Neural cell (in vitro differentiated cells): ENCODE data around the gene ITGB5. TPM values are rescaled to one million over a fixed set of nuclear protein-coding genes. Genes with fewer than 3 reads are reported as not detected.

ENCODE experiments used
- H2AFZ ChIP-seq: fragments of 200-600, 300-800 bp; sonication (generic), shearing (Covaris generic); 2 replicates; pipeline ENCODE4 v1.6.0; 2014; ENCODE audit warnings: low read depth, mild to moderate bottlenecking, antibody characterized with exemption, low read length, moderate library complexity
- H3F3A ChIP-seq: fragments of 200-600 bp; shearing (Covaris generic); 2 replicates; pipeline ENCODE4 v1.6.1; 2016; ENCODE audit warnings: mild to moderate bottlenecking, moderate library complexity, mixed read lengths, antibody characterized with exemption, low read length; ENCODE audit not compliant: insufficient read depth, poor library complexity, severe bottlenecking
- H3K27ac ChIP-seq: fragments of 200-600, 300-800 bp; sonication (generic), shearing (Covaris generic); 2 replicates; pipeline ENCODE4 v1.5.1; 2014; ENCODE audit warnings: mild to moderate bottlenecking, low read length, moderate library complexity
- H3K27me3 ChIP-seq: fragments of 300-800, 200-600 bp; sonication (generic), shearing (Covaris generic); 2 replicates; pipeline ENCODE4 v1.6.0; 2014; ENCODE audit warnings: mild to moderate bottlenecking, low read depth, low read length, moderate library complexity; ENCODE audit not compliant: insufficient read depth
- H3K36me3 ChIP-seq: fragments of 300-800, 200-600 bp; sonication (generic), shearing (Covaris generic); 2 replicates; pipeline ENCODE4 v1.5.1; 2014; ENCODE audit warnings: mild to moderate bottlenecking, antibody characterized with exemption, low read length, moderate library complexity; ENCODE audit not compliant: insufficient read depth
- H3K4me2 ChIP-seq: fragments of 300-800, 200-600 bp; sonication (generic), shearing (Covaris generic); 2 replicates; pipeline ENCODE4 v1.6.0; 2014; ENCODE audit warnings: mild to moderate bottlenecking, low read length
- H3K4me3 ChIP-seq: fragments of 300-800, 200-600 bp; sonication (generic), shearing (Covaris generic); 2 replicates; pipeline ENCODE4 v1.5.1; 2014; ENCODE audit warnings: mild to moderate bottlenecking, low read length, moderate library complexity
- H3K79me2 ChIP-seq: fragments of 200-600 bp; shearing (Covaris generic); replicated peaks from 2 replicates; pipeline ENCODE4 v1.6.0; 2014; ENCODE audit warnings: mild to moderate bottlenecking, low read length, moderate library complexity; ENCODE audit not compliant: insufficient read depth
- H3K9ac ChIP-seq: fragments of 300-800, 200-600 bp; sonication (generic), shearing (Covaris generic); 2 replicates; pipeline ENCODE4 v1.6.1; 2016; ENCODE audit warnings: mild to moderate bottlenecking, low read length, mixed read lengths
- H3K9me2 ChIP-seq: fragments of 200-600 bp; shearing (Covaris generic); 2 replicates; pipeline ENCODE4 v1.6.1; 2016; ENCODE audit warnings: mild to moderate bottlenecking, low read length, mixed read lengths; ENCODE audit not compliant: insufficient read depth
- H3K9me3 ChIP-seq: fragments of 200-600, 300-800 bp; sonication (generic), shearing (Covaris generic); 2 replicates; pipeline ENCODE4 v1.6.1; 2016; ENCODE audit warnings: mild to moderate bottlenecking, mixed run types, low read length, moderate library complexity, mixed read lengths
- H4K20me1 ChIP-seq: fragments of 200-600 bp; shearing (Covaris generic); 2 replicates; pipeline ENCODE4 v1.6.1; 2016; ENCODE audit warnings: mild to moderate bottlenecking, mixed run types; ENCODE audit not compliant: insufficient read depth
- CTCF ChIP-seq: fragments of 450-650 bp; IDR thresholded peaks from 2 replicates; pipeline ENCODE4 v1.5.1; 2014; ENCODE audit warnings: antibody characterized with exemption, mild to moderate bottlenecking, moderate library complexity; ENCODE audit not compliant: poor library complexity, severe bottlenecking
- EP300 ChIP-seq: fragments of 450-650 bp; conservative IDR thresholded peaks from 2 replicates; pipeline ENCODE4 v1.6.1; 2014; ENCODE audit warnings: antibody characterized with exemption, mild to moderate bottlenecking, moderate library complexity; ENCODE audit not compliant: poor library complexity, severe bottlenecking
- EZH2 ChIP-seq: fragments of 200-600, 300-800 bp; shearing (Covaris generic), sonication (generic); IDR thresholded peaks from 2 replicates; pipeline ENCODE4 v1.6.1; 2014; ENCODE audit warnings: antibody characterized with exemption, low read length, borderline replicate concordance, mild to moderate bottlenecking; ENCODE audit not compliant: insufficient read depth, poor library complexity, severe bottlenecking
- MXI1 ChIP-seq: fragments of 450-650 bp; conservative IDR thresholded peaks from 2 replicates; pipeline ENCODE4 v1.6.1; 2014; ENCODE audit warnings: antibody characterized with exemption, mild to moderate bottlenecking; ENCODE audit not compliant: poor library complexity, severe bottlenecking
- POLR2AphosphoS5 ChIP-seq: IDR thresholded peaks from 2 replicates; pipeline ENCODE4 v1.6.1; 2012
- RAD21 ChIP-seq: fragments of 450-650 bp; conservative IDR thresholded peaks from 2 replicates; pipeline ENCODE4 v1.6.1; 2014; ENCODE audit warnings: antibody characterized with exemption, mild to moderate bottlenecking, moderate library complexity
- REST ChIP-seq: IDR thresholded peaks from 2 replicates; pipeline ENCODE4 v1.6.1; 2012; ENCODE audit warnings: borderline replicate concordance
- SMC3 ChIP-seq: fragments of 450-650 bp; conservative IDR thresholded peaks from 2 replicates; pipeline ENCODE4 v1.6.1; 2014; ENCODE audit warnings: antibody characterized with exemption, mild to moderate bottlenecking, moderate library complexity; ENCODE audit not compliant: poor library complexity
- TAF1 ChIP-seq: IDR thresholded peaks from 2 replicates; pipeline ENCODE4 v1.6.1; 2012; ENCODE audit warnings: low read depth
- polyA plus RNA-seq: library from polyadenylated mRNA; depleted of rRNA; stranded (reverse); fragments of >200 nt; gene quantifications from 2 replicates; pipeline ENCODE4 v1.2.3, GENCODE V29; 2014

Gene ITGB5
- polyA plus RNA-seq, 1 donor from 2014 or later = 1.2 TPM

GRCh38 chr3:124935794-124936542, 48.8 kb upstream of the ITGB5 start:
- Histone ChIP-seq H3K4me2 (no peak overlapping the region), H3F3A (no peaks in the 10 kb centered on the region), H3K4me3 (no peak overlapping the region), H3K36me3 (no peaks in the 10 kb centered on the region), H3K27ac (no peak overlapping the region), H3K27me3 (no peaks in the 10 kb centered on the region), H3K9me2 (no peaks in the 10 kb centered on the region), H3K79me2 (no peaks in the 10 kb centered on the region), H2AFZ (no peak overlapping the region), H3K9ac (no peak overlapping the region), H3K9me3 (no peaks in the 10 kb centered on the region), H4K20me1 (no peaks in the 10 kb centered on the region)
- TF ChIP-seq POLR2AphosphoS5 (no peak), EZH2 (no peak), SMC3 (no peak), MXI1 (no peak), REST (no peak), CTCF (no peak), TAF1 (no peak), RAD21 (no peak)

GRCh38 chr3:124935264-124935663, 48.1 kb upstream of the ITGB5 start:
- Histone ChIP-seq H3K27me3 (no peaks in the 10 kb centered on the region), H3K9me3 (no peaks in the 10 kb centered on the region), H4K20me1 (no peaks in the 10 kb centered on the region), H3K9ac (no peak overlapping the region), H3K36me3 (no peaks in the 10 kb centered on the region), H3K27ac (no peak overlapping the region), H3F3A (no peaks in the 10 kb centered on the region), H3K4me3 (no peak overlapping the region), H3K9me2 (no peaks in the 10 kb centered on the region), H3K4me2 (no peak overlapping the region), H3K79me2 (no peaks in the 10 kb centered on the region), H2AFZ (no peak overlapping the region)
- TF ChIP-seq POLR2AphosphoS5 (no peak), TAF1 (no peak), EZH2 (no peak), RAD21 (no peak), SMC3 (no peak), MXI1 (no peak), CTCF (no peak), EP300 (no peak), REST (no peak)
